Measurements from ENCODE around the gene ADAMTSL1. TPM values are rescaled to one million over a fixed set of nuclear protein-coding genes. Genes with fewer than 3 reads are reported as not detected.

Gene ADAMTSL1
- total and polyA plus RNA-seq, 2 donors = 3.2 to 42.3 TPM

DNA sequence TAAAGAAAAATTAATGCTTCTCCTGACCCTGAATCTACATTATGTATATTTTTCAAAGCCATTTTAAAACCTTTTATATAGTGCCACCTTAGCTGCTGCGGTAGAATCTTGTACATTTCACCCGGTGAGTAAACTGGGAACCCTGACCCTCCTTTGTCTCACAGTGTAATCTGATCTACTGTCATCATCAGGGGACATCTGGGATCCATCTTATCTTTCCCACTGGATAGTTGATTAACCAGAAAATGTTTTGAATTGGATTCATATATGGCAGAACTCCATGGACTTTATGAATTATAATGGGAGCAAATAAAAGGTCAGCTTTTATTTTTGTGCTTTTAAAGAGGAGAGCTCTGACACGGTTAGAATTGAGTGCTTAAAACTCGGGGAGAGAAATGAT lies 95.0 kb downstream of the ADAMTSL1 start:
- Histone ChIP-seq H3K4me1 (ENCODE audit: insufficient read depth) (no peaks in the 10 kb centered on the region), H3K4me3 (ENCODE audit: low read depth, low read length) (no peak overlapping the region), H3K27ac (ENCODE audit: low read depth) (no peak overlapping the region), H3K36me3 (ENCODE audit: insufficient read depth) (no peaks in the 10 kb centered on the region)
- DNase-seq (ENCODE audit: extremely low spot score) = no peak
- 27% methylated on average over 4 of the region's 4 CpGs for WGBS

DNA sequence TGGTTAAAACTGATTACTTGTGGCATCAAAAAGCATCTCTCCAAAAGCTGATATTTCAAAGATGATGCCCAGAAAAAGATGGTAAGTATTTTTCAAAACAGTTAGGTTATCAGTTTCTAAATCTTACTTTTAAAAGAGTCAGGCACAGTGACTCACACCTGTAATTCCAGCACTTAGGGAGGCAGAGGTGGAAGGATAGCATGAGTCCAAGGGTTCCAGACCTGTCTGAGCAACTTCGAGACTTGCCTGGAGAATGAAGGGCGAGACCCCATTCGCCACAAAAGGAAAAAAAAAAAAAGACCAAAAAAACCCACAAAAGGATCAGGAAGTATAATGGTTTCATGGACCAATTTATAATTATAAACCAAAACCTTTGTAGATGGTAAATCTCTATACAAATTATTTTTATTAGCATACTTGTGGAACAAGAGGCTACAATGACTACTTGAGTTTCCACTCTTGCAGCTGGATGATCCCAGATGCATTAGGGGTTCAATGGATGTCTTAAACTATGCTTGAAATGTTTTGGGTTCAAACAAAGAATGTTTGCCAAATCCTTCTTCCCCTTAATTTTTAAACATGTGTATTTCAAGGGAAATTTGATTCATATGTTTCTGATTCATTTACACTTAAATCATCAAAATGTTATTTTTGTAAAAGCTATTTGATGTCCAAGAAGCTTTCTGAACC lies 96.1 kb downstream of the ADAMTSL1 start:
- no peak for DNase-seq (ENCODE audit: extremely low spot score)
- WGBS = 92% methylated on average over 3 of the region's 3 CpGs
- no peak overlapping the region for H3K27ac ChIP-seq (ENCODE audit: low read depth)

DNA sequence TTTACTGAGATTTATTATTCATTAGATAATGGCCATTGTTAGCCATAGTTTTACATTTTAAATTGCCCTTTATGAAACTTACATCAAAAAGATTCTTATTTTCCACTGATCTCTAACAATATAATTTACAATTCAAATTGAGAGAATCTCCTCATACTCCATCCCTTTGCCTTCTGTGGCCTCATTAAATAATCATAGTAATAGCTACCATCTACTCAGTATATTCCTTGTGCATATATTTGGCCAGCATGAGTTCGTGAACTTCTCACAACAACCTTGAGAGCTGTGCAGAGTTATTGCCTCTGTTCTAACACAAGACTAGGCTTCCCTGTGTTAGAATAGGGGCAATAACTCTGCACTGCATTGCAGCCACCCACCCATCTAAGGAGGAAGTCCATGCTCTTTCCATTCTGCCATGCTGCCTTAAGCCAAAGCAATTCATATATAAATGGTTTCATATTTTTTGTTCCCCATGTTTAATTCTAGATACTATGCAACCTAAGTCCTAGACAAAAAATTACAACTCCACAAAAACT lies 99.1 kb downstream of the ADAMTSL1 start:
- no peak for DNase-seq (ENCODE audit: extremely low spot score)
- Histone ChIP-seq H3K4me3 (ENCODE audit: low read depth, low read length) (no peak overlapping the region), H3K4me1 (ENCODE audit: insufficient read depth) (no peaks in the 10 kb centered on the region), H3K27ac (ENCODE audit: low read depth) (no peak overlapping the region), H3K36me3 (ENCODE audit: insufficient read depth) (no peaks in the 10 kb centered on the region)
- 93% methylated on average over 1 of the region's 1 CpG for WGBS

More for the DNA sequence above, 96.1 kb downstream of the ADAMTSL1 start:
- Histone ChIP-seq H3K4me1 (ENCODE audit: insufficient read depth) (no peaks in the 10 kb centered on the region), H3K4me3 (ENCODE audit: low read depth, low read length) (no peak overlapping the region), H3K36me3 (ENCODE audit: insufficient read depth) (no peaks in the 10 kb centered on the region)

DNA sequence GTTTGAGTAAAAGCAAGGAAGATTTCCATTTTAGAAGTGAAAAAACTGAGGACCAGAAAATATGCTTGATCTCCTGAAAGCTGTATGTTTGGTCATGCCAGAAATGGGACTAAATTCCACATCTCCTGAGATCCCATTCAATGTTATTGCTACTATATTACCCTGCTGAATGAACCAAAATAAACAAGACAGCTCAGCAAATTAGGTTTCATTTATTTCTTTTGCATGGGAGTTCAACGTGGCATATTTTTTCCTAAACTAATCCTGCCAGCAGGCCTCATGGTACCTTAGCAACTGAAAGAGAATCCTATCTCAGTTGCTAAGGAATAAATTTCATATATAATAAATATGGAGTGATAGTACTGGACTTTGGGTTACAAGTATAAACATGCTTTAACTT lies 101.7 kb downstream of the ADAMTSL1 start:
- DNase-seq (ENCODE audit: extremely low spot score) = no peak
- H3K27ac ChIP-seq (ENCODE audit: low read depth) = no peak overlapping the region
- no peak overlapping the region for H3K4me3 ChIP-seq (ENCODE audit: low read depth, low read length)
- no peaks in the 10 kb centered on the region for H3K36me3 ChIP-seq (ENCODE audit: insufficient read depth)
- H3K4me1 ChIP-seq (ENCODE audit: insufficient read depth) = no peaks in the 10 kb centered on the region
- 45% methylated on average over 1 of the region's 1 CpG for WGBS

DNA sequence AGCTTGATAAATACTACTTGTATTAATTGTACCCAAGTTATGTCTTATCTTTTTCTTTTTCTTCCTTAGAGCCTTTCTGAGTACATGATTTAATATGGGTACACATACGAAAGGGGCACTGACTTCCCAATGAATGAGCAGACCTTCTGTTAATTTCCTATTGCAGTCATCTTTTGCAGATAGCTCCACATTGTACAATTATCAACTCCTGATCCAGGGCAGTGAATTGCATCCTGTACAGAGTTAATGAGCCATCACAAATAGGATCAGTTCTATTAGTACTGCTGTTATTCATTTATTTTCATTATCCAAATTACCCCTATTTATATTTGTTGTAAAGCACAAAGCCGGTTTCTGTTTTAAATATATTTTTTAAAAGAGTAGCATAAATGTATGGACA lies 105.6 kb downstream of the ADAMTSL1 start:
- Histone ChIP-seq H3K27ac (ENCODE audit: low read depth) (no peak overlapping the region), H3K36me3 (ENCODE audit: insufficient read depth) (no peaks in the 10 kb centered on the region), H3K4me1 (ENCODE audit: insufficient read depth) (no peaks in the 10 kb centered on the region), H3K4me3 (ENCODE audit: low read depth, low read length) (no peak overlapping the region)
- no peak for DNase-seq (ENCODE audit: extremely low spot score)
- WGBS = 90% methylated on average over 2 of the region's 2 CpGs

DNA sequence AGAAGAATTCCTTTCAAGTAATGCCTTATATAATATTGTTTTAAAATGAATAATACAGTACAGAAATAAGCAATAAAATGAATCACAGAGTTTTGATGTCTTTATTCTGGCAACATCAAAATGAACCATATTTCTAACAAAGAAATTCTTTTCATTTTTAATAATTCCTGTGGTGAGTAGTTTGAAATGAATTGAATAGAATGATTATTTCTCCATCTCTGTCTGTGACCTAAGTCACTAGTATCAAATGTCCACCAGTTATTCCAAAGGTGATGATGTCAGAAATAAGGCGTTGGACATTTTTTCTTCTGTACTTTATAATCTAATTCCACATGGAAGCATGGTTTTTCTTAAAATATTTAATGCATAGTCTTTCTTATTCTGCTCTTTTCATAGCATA lies 106.2 kb downstream of the ADAMTSL1 start:
- no peak for DNase-seq (ENCODE audit: extremely low spot score)
- H3K27ac ChIP-seq (ENCODE audit: low read depth) = no peak overlapping the region
- 83% methylated on average over 1 of the region's 1 CpG for WGBS
- H3K36me3 ChIP-seq (ENCODE audit: insufficient read depth) = no peaks in the 10 kb centered on the region
- H3K4me1 ChIP-seq (ENCODE audit: insufficient read depth) = no peaks in the 10 kb centered on the region
- H3K4me3 ChIP-seq (ENCODE audit: low read depth, low read length) = no peak overlapping the region

DNA sequence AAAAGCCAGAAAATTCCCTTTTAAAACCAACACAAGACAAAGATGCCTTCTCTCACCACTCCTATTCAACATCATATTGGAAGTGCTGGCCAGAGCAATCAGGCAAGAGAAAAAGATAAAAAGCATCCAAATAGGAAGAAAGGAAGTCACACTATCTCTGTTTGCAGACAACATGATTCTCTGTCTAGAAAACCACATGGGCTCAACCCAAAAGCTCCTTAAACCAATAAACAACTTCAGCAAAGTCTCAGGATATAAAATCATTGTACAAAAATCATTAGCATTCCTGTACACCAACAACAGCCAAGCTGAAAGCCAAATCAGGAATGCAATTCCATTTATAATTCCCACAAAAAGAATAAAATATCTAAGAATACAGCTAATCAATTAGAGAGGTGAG lies 112.0 kb downstream of the ADAMTSL1 start:
- Histone ChIP-seq H3K27ac (ENCODE audit: low read depth) (no peak overlapping the region), H3K4me1 (ENCODE audit: insufficient read depth) (no peaks in the 10 kb centered on the region), H3K36me3 (ENCODE audit: insufficient read depth) (no peaks in the 10 kb centered on the region), H3K4me3 (ENCODE audit: low read depth, low read length) (no peak overlapping the region)
- DNase-seq (ENCODE audit: extremely low spot score) = no peak

DNA sequence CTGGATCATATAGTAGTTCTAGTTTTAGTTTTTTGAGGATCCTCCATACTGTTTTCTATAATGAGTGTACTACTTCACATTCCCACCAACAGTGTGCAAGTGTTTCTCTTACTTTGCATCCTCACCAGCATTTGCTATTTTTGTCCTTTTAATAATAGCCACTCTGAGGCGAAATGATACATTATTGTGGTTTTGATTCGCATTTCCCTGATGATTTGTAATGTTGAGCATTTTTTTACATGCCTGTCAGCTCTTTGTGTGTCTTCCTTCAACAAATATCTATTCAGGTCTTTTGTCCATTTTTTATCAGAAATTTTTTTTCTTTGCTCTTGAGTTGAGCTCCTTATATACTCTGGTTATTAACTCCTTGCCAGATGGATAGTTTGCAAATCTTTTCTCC lies 114.0 kb downstream of the ADAMTSL1 start:
- no peaks in the 10 kb centered on the region for H3K36me3 ChIP-seq (ENCODE audit: insufficient read depth)
- no peak for DNase-seq (ENCODE audit: extremely low spot score)
- H3K4me1 ChIP-seq (ENCODE audit: insufficient read depth) = no peaks in the 10 kb centered on the region
- 95% methylated on average over 2 of the region's 2 CpGs for WGBS
- H3K4me3 ChIP-seq (ENCODE audit: low read depth, low read length) = no peak overlapping the region
- H3K27ac ChIP-seq (ENCODE audit: low read depth) = no peak overlapping the region

DNA sequence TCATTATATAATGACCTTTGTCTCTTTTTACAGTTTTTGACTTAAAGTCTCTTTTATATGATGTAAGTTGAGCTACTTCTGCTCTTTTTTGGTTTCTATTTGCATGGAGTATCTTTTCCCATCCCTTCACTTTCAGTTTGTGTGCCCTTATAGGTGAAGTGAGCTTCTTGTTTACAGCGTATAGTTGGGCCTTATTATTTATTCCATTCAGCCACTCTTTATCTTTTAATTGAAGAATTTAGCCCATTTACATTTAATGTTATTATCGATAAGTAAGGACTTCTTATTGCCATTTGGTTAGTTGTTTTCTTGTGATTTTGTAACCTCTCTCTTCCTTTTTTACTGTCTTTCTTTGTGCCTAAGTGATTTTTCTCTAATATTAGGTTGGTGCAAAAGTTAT lies 117.3 kb downstream of the ADAMTSL1 start:
- 99% methylated on average over 2 of the region's 2 CpGs for WGBS
- no peaks in the 10 kb centered on the region for H3K4me1 ChIP-seq (ENCODE audit: insufficient read depth)
- no peaks in the 10 kb centered on the region for H3K36me3 ChIP-seq (ENCODE audit: insufficient read depth)
- no peak overlapping the region for H3K4me3 ChIP-seq (ENCODE audit: low read depth, low read length)
- DNase-seq (ENCODE audit: extremely low spot score) = no peak
- H3K27ac ChIP-seq (ENCODE audit: low read depth) = no peak overlapping the region

DNA sequence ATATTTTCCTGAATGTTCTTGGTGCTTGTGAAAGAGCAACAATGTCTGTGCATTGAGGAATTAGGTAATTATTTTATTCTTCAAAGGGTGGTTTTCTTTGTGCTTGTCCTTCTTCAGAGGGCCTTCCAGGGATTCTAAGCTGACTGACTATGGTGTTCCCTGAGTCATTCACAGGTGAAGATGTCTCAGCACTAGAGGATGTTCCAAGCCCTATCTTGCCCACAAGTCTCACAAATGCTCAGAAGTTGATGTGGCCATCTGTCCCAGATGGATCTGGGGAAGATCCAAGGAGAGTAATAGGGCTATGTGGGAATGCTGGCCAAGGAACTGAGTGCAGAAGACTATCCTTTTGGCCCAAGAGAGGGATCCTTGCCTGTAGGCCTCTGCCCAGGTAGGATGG lies 120.9 kb downstream of the ADAMTSL1 start:
- H3K4me3 ChIP-seq (ENCODE audit: low read depth, low read length) = no peak overlapping the region
- DNase-seq (ENCODE audit: extremely low spot score) = no peak
- no peaks in the 10 kb centered on the region for H3K4me1 ChIP-seq (ENCODE audit: insufficient read depth)
- no peaks in the 10 kb centered on the region for H3K36me3 ChIP-seq (ENCODE audit: insufficient read depth)
- H3K27ac ChIP-seq (ENCODE audit: low read depth) = no peak overlapping the region

DNA sequence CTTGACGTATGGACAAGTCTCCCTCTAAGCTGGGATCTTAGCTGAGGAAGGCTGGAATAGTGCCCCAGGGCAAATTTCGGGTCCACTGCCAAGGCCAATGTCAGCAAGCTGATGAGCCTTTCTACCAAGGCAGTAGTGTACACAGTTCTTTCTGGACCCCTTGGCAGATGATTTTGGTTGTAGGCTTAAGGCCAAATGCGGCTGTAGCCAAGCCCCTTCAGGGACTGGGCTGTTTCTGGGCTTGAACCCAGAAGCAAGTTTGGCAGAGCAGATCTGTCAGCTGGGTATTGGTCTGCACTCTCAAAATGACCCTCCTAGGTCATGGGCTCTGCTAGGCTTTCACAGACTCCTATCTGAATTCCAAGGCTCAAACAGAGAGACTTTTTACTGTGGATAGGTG lies 121.6 kb downstream of the ADAMTSL1 start:
- no peak for DNase-seq (ENCODE audit: extremely low spot score)
- Histone ChIP-seq H3K4me1 (ENCODE audit: insufficient read depth) (no peaks in the 10 kb centered on the region), H3K36me3 (ENCODE audit: insufficient read depth) (no peaks in the 10 kb centered on the region), H3K27ac (ENCODE audit: low read depth) (no peak overlapping the region), H3K4me3 (ENCODE audit: low read depth, low read length) (no peak overlapping the region)
- WGBS = 53% methylated on average over 3 of the region's 3 CpGs

DNA sequence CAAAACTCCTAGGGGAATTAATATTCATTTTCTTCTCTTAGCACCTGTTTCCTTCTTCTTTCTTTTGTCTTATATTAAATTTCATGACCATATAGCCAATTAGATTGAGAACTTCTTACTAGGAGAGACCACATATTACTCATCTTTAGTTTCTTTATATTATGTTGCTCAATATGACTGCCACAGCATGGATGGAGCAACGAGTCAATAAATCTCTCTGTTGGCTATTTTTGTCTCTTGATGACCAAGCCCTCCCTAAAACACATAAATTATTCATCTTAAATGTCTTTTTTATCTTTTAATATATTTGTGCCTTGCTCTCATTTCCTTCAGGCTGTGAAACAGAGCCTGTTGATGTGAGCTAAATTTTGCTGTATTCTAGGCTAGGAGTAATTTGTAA lies 123.0 kb downstream of the ADAMTSL1 start:
- no peaks in the 10 kb centered on the region for H3K4me1 ChIP-seq (ENCODE audit: insufficient read depth)
- WGBS = 34% methylated on average over 1 of the region's 1 CpG
- no peak overlapping the region for H3K27ac ChIP-seq (ENCODE audit: low read depth)

DNA sequence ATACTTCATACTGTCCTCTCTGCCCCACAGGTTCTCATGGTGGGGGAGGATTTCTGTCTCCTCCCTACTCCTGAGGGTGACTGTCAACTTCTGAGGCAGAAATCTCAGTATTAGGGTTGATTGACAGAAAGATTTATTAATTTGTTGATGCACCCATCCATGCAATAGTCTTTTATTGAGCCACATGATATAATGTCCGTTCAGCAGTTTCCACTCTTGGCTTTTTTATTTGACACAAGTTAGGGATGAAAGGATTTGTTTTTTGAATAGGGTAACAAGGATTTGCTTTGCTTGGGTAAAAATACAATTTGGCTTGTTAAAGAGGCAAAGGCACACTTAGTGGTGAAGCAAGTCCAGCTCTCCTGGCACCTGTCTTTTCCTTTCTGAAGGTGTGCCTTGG lies 125.0 kb downstream of the ADAMTSL1 start:
- H3K4me3 ChIP-seq (ENCODE audit: low read depth, low read length) = no peak overlapping the region
- no peaks in the 10 kb centered on the region for H3K4me1 ChIP-seq (ENCODE audit: insufficient read depth)
- WGBS = 70% methylated on average over 1 of the region's 1 CpG
- H3K27ac ChIP-seq (ENCODE audit: low read depth) = no peak overlapping the region
- no peaks in the 10 kb centered on the region for H3K36me3 ChIP-seq (ENCODE audit: insufficient read depth)
- no peak for DNase-seq (ENCODE audit: extremely low spot score)

More for the DNA sequence above, 123.0 kb downstream of the ADAMTSL1 start:
- H3K36me3 ChIP-seq (ENCODE audit: insufficient read depth) = no peaks in the 10 kb centered on the region
- no peak overlapping the region for H3K4me3 ChIP-seq (ENCODE audit: low read depth, low read length)
- DNase-seq (ENCODE audit: extremely low spot score) = no peak

DNA sequence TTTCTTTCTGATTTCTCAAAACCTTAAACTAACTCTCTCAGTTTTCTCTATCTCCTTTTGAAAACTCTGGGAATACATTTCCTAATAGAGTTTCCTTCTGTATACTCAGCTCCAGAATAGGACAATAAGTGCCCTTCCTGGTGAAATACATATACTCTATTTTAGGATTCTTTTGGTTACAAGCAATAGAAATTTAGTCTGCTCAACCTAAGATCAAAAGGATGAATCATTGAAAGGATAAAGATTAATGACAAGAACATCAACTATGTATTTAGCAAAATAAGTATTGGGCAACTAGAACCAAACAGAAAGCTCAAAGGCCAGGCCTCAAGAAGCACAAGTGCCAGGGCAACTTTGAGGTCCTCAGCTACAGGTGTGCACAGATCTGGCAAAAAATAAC lies 127.1 kb downstream of the ADAMTSL1 start:
- no peak for DNase-seq (ENCODE audit: extremely low spot score)
- H3K27ac ChIP-seq (ENCODE audit: low read depth) = no peak overlapping the region
- H3K36me3 ChIP-seq (ENCODE audit: insufficient read depth) = no peaks in the 10 kb centered on the region
- H3K4me1 ChIP-seq (ENCODE audit: insufficient read depth) = no peaks in the 10 kb centered on the region
- no peak overlapping the region for H3K4me3 ChIP-seq (ENCODE audit: low read depth, low read length)

DNA sequence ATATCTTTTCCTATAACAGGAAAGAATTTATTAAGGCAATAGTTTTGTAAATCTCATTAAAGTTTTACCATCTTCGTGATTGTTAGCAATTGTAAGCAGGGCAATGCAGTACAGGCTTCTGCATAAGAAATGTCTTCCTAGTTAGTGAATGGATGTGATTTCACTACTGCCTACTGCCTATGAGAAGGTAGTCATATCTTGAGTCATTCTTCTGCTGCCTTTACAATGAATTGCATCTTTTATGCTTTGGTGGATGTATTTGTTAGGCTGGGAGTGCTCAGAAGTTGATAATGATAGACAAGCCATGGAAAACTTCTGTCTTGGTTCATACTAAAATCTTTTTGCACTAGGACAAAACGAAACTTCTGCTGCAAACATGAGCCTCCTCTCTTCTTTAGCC lies 128.0 kb downstream of the ADAMTSL1 start:
- DNase-seq (ENCODE audit: extremely low spot score) = no peak
- Histone ChIP-seq H3K27ac (ENCODE audit: low read depth) (no peak overlapping the region), H3K4me3 (ENCODE audit: low read depth, low read length) (no peak overlapping the region), H3K36me3 (ENCODE audit: insufficient read depth) (no peaks in the 10 kb centered on the region), H3K4me1 (ENCODE audit: insufficient read depth) (no peaks in the 10 kb centered on the region)
- whole genome bisulfite sequencing = 79% methylated on average over 2 of the region's 2 CpGs

All from urinary bladder (tissue), 4 donors.